DOHH2 (cell line): ENCODE measurements around the gene DENND1A.

Source experiments
- CTCF ChIP-seq: fragments of 200-600 bp; sonication (generic); IDR thresholded peaks from one replicate; pipeline ENCODE4 v1.5.1; 2014; ENCODE audit warnings: antibody characterized with exemption, mild to moderate bottlenecking, low read depth, low read length; ENCODE audit not compliant: poor library complexity, severe bottlenecking
- EZH2phosphoT487 ChIP-seq: fragments of 200-600 bp; sonication (generic); IDR thresholded peaks from 2 replicates; pipeline ENCODE4 v1.6.1; 2017; ENCODE audit warnings: borderline replicate concordance, mild to moderate bottlenecking, antibody characterized with exemption, low read length, moderate library complexity, mixed read lengths

GRCh38 chr9:123483191-123483803 is 446.6 kb downstream of the DENND1A start:
- TF ChIP-seq CTCF (no peak), EZH2phosphoT487 (no peak)
